ENCODE measurements around the gene RAVER1. TPM values are rescaled to one million over a fixed set of nuclear protein-coding genes. Genes with fewer than 3 reads are reported as not detected.

The RAVER1 gene
- total RNA-seq, 2 experiments from 2014 or later = 35.7 to 90.7 TPM

- Histone ChIP-seq H3K4me1 (ENCODE audit: insufficient read depth, low read length, poor library complexity, severe bottlenecking) (peaks cover 19% of the 10 kb centered on the region), H3K4me3 (ENCODE audit: low read depth, low read length, poor library complexity, severe bottlenecking) (no peak overlapping the region), H3K9me3 (ENCODE audit: low read length) (no peaks in the 10 kb centered on the region), H3K36me3 (ENCODE audit: insufficient read depth, low read length) (peaks cover 79% of the 10 kb centered on the region), H2AFZ (ENCODE audit: low read length) (no peak overlapping the region), H3K9me2 (ENCODE audit: insufficient read depth, low read length) (no peaks in the 10 kb centered on the region), H4K20me1 (ENCODE audit: insufficient read depth, low read length) (peaks cover 12% of the 10 kb centered on the region), H3K4me2 (ENCODE audit: low read length) (no peak overlapping the region), H3K27ac (ENCODE audit: low read depth, low read length, poor library complexity, severe bottlenecking) (no peak overlapping the region), H3K79me2 (ENCODE audit: insufficient read depth, low read depth, low read length) (peaks cover 30% of the 10 kb centered on the region)
- TSS peak; percentile 7 for BruUV-seq (replicated peaks)
- intact Hi-C loops (cut with micrococcal nuclease; ENCODE audit: unreplicated experiment) = no loop called here
- TF ChIP-seq, protein P1, sequence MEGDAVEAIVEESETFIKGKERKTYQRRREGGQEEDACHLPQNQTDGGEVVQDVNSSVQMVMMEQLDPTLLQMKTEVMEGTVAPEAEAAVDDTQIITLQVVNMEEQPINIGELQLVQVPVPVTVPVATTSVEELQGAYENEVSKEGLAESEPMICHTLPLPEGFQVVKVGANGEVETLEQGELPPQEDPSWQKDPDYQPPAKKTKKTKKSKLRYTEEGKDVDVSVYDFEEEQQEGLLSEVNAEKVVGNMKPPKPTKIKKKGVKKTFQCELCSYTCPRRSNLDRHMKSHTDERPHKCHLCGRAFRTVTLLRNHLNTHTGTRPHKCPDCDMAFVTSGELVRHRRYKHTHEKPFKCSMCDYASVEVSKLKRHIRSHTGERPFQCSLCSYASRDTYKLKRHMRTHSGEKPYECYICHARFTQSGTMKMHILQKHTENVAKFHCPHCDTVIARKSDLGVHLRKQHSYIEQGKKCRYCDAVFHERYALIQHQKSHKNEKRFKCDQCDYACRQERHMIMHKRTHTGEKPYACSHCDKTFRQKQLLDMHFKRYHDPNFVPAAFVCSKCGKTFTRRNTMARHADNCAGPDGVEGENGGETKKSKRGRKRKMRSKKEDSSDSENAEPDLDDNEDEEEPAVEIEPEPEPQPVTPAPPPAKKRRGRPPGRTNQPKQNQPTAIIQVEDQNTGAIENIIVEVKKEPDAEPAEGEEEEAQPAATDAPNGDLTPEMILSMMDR (conservative IDR thresholded peaks at IDR 0.05; ENCODE audit: low read length) = no peak
- TF ChIP-seq EZH2phosphoT487 (IDR thresholded peaks at IDR 0.05; ENCODE audit: borderline replicate concordance, low read depth, low read length) = no peak
- DNase-seq (ENCODE audit: low spot score) = no peak
- ChIA-PET POLR2A (interaction anchor here (0.6 to 1.7 kb wide), 3 partner anchors 11 to 75 kb away, joined by 3 to 6 read pairs (median 5); partner anchors contain the start of gene ICAM5), CTCF (ENCODE audit: unreplicated experiment) (interaction anchor here (0.5 to 0.9 kb wide), 2 partner anchors 28 to 222 kb away, joined by 3 to 7 read pairs; no protein-coding TSS in a partner anchor)
These were observed 3.8 kb downstream of the RAVER1 start for GRCh38 chr19:10329555-10329954.

GRCh38 chr19:10328558-10329429, 4.5 kb downstream of the RAVER1 start:
- H4K20me1 ChIP-seq (ENCODE audit: insufficient read depth, low read length) = peaks cover 12% of the 10 kb centered on the region
- POLR2A ChIA-PET = no interaction called here
- H3K4me1 ChIP-seq (ENCODE audit: insufficient read depth, low read length, poor library complexity, severe bottlenecking) = peaks cover 12% of the 10 kb centered on the region
- no peak for DNase-seq (ENCODE audit: low spot score)
- H3K9me3 ChIP-seq (ENCODE audit: low read length) = no peaks in the 10 kb centered on the region
- BruUV-seq (replicated peaks) = no TSS peak
- peaks cover 30% of the 10 kb centered on the region for H3K79me2 ChIP-seq (ENCODE audit: insufficient read depth, low read depth, low read length)
- TF ChIP-seq, protein P1 (conservative IDR thresholded peaks at IDR 0.05; ENCODE audit: low read length) = no peak
- no peak for TF ChIP-seq EZH2phosphoT487 (IDR thresholded peaks at IDR 0.05; ENCODE audit: borderline replicate concordance, low read depth, low read length)
- no peaks in the 10 kb centered on the region for H3K9me2 ChIP-seq (ENCODE audit: insufficient read depth, low read length)
- intact Hi-C loops (cut with micrococcal nuclease; ENCODE audit: unreplicated experiment) = no loop called here
- H3K36me3 ChIP-seq (ENCODE audit: insufficient read depth, low read length) = peaks cover 86% of the 10 kb centered on the region
- no peak overlapping the region for H3K4me2 ChIP-seq (ENCODE audit: low read length)
- H2AFZ ChIP-seq (ENCODE audit: low read length) = no peak overlapping the region
- H3K27ac ChIP-seq (ENCODE audit: low read depth, low read length, poor library complexity, severe bottlenecking) = no peak overlapping the region
- no peak overlapping the region for H3K4me3 ChIP-seq (ENCODE audit: low read depth, low read length, poor library complexity, severe bottlenecking)
- CTCF ChIA-PET (ENCODE audit: unreplicated experiment) = no interaction called here

GRCh38 chr19:10327793-10328192, 5.5 kb downstream of the RAVER1 start:
- Histone ChIP-seq H3K79me2 (ENCODE audit: insufficient read depth, low read depth, low read length) (peaks cover 26% of the 10 kb centered on the region), H3K4me2 (ENCODE audit: low read length) (no peak overlapping the region), H3K4me1 (ENCODE audit: insufficient read depth, low read length, poor library complexity, severe bottlenecking) (peaks cover 11% of the 10 kb centered on the region), H3K9me2 (ENCODE audit: insufficient read depth, low read length) (no peaks in the 10 kb centered on the region), H3K4me3 (ENCODE audit: low read depth, low read length, poor library complexity, severe bottlenecking) (no peak overlapping the region), H3K36me3 (ENCODE audit: insufficient read depth, low read length) (peaks cover 96% of the 10 kb centered on the region), H2AFZ (ENCODE audit: low read length) (no peak overlapping the region), H3K9me3 (ENCODE audit: low read length) (no peaks in the 10 kb centered on the region), H3K27ac (ENCODE audit: low read depth, low read length, poor library complexity, severe bottlenecking) (no peak overlapping the region), H4K20me1 (ENCODE audit: insufficient read depth, low read length) (peaks cover 12% of the 10 kb centered on the region)
- TF ChIP-seq, protein P1 (conservative IDR thresholded peaks at IDR 0.05; ENCODE audit: low read length) = no peak
- no peak for TF ChIP-seq EZH2phosphoT487 (IDR thresholded peaks at IDR 0.05; ENCODE audit: borderline replicate concordance, low read depth, low read length)
- DNase-seq (ENCODE audit: low spot score) = no peak
- ChIA-PET POLR2A (no interaction called here), CTCF (ENCODE audit: unreplicated experiment) (no interaction called here)
- BruUV-seq (replicated peaks) = no TSS peak
- intact Hi-C loops (cut with micrococcal nuclease; ENCODE audit: unreplicated experiment) = no loop called here

All from OCI-LY7 (cell line).